Cardiac septum (tissue), 1 donor: ENCODE results near the gene SERTAD3. TPM values are rescaled to one million over a fixed set of nuclear protein-coding genes. Genes with fewer than 3 reads are reported as not detected.
"Not testable (repeated sequence)": the region's sequence is repeated elsewhere in the genome, so short reads cannot be mapped to it uniquely, and the experiment has no call there.

ENCODE experiments used
- DNase-seq: peaks from one replicate; pipeline ENCODE4 v3.0.0-alpha.2; 2020; ENCODE audit warnings: low spot score
- intact Hi-C: fragments of 100-400 bp; cut with DNase I; formaldehyde crosslinking; loops from one replicate; pipeline ENCODE4 v1.14.0; 2022
- total RNA-seq: library from RNA; stranded (reverse); fragmentation: NEBNext Ultra II Directional; extraction: Animal tissue kit (Norgen Biotek cat#: 25700); gene quantifications from one replicate; pipeline ENCODE4 v1.2.1, GENCODE V29; 2021
- donor health status: DM: no; HTN: no; CAD: no.

Gene SERTAD3
- total RNA-seq, 1 donor from 2014 or later, result 33.9 TPM

DNA sequence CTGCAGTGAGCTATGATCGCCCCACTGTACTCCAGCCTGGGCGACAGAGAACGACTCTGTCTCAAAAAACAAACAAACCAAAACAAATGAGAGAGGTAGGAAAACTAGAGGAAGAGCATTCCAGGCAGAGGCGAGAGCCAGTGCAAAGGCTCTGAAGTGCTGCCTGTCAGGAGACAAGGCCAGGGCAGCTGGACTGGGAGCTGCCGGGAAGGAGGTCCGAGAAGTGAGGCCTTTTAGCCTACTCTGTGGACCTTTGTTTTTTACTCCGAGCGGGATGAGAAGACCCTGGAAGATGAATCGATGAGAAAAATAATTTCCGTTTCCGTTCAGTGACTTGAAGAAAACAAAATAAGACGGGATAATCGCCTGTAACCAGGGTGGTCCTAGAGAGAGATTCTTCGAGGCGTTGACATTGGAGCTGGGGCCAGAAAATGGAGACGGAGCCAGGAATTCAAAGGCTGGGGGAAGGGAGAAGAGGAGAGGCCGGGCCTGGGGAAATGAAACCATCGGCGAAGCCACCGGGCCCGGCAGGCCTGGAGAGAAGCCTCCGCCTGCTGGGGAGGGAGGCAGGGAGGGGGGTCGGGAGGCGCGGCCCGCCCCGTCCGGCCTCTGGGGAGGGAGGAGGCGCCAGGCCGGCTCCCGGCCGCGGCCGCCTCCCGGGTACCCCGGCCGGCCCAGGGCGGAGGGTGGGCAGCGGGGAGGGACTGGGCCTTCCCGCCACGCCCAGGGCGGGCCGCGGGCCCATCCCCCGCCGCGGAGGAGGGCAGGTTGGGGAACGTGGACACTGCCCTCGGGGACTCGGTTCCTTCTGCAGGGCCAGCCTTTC lies 10.5 kb downstream of the SERTAD3 start:
- peak; percentile 93 for DNase-seq
- intact Hi-C loops, result no loop called here

DNA sequence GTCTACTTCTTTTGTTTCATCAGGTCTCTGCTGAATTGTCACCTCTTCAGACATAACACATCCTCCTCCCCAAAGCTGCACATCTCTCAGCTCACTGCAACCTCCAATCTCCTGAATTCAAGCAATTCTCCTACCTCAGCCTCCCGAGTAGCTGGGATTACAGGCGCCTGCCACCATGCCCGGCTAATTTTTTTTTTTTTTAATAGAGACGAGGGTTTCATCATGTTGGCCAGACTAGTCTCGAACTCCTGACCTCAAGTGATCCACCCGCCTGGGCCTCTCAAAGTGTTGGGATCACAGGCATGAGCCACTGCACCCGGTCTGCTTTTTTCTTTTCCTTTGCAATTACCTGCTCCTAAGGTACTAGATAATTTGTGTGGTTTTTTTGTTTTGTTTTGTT lies 11.4 kb downstream of the SERTAD3 start:
- DNase-seq, result not testable (repeated sequence)

DNA sequence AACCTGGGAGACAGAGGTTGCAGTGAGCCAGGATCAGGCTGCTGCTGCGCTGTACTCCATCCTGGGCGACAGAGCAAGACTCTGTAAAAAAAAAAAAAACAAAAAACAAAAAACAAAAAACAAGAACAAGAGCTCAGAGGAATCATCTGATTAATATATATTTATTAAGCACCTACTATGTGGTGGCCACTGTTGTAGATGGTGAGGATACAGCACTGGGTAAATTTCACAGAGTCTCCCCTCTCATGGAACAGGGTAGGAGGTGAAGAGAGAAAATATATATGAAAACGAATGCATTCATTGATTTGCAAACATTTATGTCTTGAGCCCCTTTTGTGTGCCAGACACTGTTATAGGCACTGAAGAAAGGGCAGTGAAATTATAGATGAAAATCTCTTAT lies 12.4 kb downstream of the SERTAD3 start:
- no peak for DNase-seq
- intact Hi-C loops, result no loop called here

More for the DNA sequence above, 11.4 kb downstream of the SERTAD3 start:
- intact Hi-C loops, result not testable (repeated sequence)

DNA sequence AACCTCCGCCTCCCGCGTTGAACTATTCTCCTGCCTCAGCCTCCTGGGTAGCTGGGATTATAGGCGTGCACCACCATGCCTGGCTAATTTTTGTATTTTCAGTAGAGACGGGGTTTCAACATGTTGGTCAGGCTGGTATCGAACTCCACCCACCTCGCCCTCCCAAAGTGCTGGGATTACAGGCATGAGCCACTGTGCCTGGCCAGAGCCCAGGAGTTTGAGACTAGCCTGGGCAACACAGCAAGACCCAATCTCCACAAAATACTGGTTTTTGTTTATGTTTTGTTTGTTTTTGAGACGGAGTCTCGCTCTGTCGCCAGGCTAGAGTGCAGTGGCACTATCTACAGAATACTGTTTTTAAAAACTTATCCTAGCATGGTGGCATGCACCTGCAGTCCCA lies 13.9 kb downstream of the SERTAD3 start:
- DNase-seq, intact Hi-C loops: not testable (repeated sequence)

DNA sequence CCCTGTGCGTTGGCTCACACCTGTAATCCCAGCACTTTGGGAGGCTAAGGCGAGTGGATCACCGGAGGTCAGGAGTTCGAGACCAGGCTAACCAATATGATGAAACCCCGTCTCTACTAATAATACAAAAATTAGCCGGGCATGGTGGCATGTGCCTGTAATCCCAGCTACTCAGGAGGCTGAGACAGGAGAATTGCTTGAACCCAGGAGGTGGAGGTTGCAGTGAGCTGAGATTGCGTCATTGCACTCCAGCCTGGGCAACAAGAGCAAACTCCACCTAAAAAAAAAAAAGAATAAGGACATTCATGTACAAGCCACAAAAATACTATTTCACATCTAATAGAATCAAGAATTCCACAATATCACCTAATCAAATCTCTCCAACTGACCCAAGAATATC lies 15.9 kb downstream of the SERTAD3 start:
- DNase-seq, intact Hi-C loops: not testable (repeated sequence)

DNA sequence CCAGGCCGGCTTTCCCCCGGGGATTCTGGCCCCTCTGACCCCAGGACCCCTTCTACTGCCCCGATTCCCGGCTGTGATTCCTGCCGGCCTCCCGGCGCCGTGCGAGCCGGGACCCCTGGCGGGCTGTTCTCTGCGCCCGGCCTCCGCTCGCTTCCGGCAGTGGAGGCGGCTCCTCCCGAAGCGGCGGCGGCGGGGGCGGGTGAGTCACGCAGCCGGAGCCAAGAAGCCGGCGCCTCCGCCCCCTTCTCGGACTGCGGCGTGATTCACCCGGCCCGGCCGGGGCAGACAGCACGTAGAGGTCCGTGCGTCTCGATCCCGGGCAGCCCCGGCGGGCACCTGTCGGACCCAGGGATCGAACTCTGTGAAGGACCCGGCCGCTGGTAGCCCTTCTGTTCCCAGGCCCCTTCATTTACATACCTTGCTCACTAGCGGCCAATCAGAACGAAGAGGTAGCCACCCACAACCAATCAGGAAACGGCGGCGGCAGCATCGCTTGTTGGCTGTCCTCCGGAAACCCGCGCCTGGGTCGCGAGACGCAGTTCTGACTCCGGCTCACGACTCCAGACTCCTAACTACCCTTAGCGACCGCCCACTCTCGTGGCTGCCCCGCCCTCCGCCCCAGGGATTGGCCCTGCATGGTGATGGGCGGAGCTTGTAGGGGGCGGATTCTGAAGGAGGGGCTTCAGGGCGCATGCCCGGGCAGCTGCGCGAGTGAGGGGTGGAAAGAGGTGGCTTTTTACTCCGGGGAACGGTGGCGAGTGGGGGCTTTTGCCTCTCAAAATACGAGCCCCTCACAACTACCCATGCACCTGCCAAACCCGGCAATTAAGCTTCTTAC lies 18.5 kb downstream of the SERTAD3 start, which contains the start of gene SERTAD1:
Gene SERTAD1 (minus strand): TSS at position 543 of the 838 bp plus-strand sequence. CDS start 2,446 bp downstream, outside the sequence.
- DNase-seq, result peak; percentile 100
- intact Hi-C loops, result loop anchor here (1.0 kb wide), 1 partner anchor 18 kb away; no protein-coding TSS in a partner anchor

DNA sequence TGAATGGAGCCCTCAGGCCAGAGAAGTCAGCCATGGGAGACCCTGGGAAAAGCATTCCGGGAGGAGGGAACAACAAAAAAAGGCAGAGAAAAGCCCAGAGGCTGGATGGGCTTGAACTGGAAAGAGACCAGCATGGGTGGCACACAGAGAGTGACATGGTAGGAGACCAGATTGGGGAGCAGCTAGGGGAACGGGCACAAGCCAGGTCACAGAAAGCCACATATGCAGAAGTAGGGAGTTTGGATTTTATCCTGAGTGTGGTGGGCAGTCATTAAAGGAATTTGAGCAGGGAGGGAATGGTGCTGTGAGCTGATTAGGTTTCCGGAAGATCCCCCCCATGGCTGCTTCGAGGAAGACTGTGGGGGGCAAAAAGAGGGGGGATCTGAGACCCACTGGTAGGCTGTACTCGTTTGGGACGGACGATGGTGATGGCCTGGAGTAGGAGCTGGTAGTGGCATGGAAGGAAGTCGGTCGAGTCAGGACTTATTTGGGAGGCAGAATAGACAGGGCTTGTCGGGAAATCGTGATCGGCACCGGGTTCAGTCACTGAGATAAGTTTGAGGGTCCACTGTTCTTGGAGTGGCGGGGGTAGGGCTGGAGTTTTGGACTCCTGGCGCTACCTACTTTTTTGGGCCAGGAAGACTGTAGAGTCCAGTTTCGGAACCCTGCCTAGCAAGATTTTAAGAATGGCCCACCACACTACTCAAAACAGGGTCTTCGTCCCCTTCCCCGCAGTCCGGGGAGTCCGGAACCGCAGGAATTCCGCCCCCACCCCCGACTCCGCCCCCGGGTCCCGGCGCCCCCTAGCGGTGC lies 19.3 kb downstream of the SERTAD3 start:
- no peak for DNase-seq
- intact Hi-C loops, result loop anchor here (1.0 kb wide), 1 partner anchor 18 kb away; no protein-coding TSS in a partner anchor

DNA sequence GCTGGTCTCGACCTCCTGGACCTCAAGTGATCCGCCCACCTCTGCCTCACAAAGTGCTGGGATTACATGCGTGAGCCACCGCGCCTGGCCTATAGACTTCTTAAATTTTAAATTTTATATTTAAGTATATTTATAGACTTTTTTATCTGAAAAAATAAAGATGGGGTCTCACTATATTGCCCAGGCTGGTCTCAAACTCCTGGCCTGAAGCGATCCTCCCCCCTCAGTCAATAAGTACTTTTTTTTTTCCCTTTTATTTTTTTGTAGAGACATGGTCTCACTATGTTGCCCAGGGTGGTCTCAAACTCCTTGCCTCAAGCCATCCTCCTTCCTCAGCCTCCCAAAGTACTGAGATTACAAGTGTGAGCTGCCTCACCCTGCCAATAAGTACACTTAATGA lies 20.2 kb downstream of the SERTAD3 start:
- intact Hi-C loops, result no loop called here
- no peak for DNase-seq

DNA sequence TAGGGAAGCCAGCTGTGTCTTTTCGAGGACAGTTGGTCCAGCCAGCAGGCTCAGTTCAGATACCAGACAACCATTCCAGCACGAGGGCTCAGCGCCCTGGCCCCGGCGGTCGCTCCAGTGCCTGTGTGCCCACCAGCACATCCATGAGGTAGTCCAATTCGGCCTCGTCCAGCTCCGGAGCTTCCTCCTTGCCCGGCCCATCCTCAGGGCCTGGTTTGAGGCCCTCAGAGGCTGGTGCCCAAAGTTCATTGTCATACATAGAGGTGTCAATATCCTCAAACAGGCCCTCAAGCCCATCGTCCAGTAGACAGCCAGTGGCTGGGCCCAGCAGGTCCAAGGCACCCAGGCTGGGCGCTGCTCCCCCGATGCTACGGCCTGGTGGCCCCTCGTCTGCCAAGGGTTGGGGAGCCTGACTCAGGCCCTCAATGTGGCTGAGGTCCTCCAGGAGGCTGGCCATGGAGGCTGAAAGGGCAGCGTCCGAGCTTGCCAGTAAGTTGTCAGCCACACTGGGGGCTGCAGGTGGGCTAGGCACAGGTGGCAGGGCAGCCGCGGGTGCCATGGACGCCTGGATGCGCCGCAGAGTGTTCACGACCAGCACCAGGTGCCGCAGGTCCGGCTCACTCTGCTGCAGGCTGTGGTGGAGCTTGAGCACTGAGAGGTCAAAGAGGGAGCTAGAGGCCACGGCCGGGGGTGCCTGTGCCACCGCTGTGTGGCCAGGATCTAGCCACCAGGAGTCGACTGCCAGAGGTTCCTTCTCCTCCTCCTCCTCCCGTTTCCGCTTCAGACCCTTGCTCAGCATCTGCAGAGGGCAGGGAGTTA lies 21.2 kb downstream of the SERTAD3 start:
- intact Hi-C loops, result no loop called here
- no peak for DNase-seq

DNA sequence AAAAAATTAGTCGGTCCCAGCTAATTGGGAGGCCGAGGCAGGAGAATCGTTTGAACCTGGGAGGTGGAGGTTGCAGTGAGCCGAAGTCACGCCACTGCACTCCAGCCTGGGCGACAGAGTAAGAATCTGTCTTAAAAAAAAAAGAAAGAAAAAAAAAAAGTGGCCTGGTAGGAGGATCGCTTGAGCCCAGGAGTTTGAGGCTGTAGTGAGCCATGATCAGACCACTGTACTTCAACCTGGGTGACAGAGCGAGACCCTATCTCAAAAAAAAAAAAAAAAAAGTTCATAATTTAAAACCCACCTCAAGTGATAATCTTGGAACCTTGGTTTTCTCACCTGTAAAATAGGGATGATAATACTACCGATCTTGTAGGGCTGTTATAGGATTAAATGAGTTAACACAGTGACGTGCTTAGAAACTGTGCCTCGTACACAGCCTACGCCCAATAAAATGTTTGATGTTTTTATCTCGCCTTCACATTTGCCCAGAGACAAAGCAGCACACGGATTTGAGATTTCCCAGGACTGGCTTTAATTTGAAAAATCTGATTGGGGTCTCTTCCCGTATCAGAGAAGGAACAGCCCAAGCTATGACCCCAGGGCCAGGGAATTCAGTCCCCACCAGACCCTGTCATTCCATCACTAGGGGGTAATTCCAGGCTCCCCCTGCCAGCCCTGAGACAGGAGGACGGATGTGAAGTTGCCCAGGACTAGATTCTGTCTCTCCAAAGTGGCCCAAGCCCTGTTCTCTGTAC lies 22.0 kb downstream of the SERTAD3 start:
- intact Hi-C loops, result loop anchor here (1.0 to 2.0 kb wide), 2 partner anchors 21 to 43 kb away; partner anchors contain the start of gene BLVRB
- DNase-seq, result no peak

DNA sequence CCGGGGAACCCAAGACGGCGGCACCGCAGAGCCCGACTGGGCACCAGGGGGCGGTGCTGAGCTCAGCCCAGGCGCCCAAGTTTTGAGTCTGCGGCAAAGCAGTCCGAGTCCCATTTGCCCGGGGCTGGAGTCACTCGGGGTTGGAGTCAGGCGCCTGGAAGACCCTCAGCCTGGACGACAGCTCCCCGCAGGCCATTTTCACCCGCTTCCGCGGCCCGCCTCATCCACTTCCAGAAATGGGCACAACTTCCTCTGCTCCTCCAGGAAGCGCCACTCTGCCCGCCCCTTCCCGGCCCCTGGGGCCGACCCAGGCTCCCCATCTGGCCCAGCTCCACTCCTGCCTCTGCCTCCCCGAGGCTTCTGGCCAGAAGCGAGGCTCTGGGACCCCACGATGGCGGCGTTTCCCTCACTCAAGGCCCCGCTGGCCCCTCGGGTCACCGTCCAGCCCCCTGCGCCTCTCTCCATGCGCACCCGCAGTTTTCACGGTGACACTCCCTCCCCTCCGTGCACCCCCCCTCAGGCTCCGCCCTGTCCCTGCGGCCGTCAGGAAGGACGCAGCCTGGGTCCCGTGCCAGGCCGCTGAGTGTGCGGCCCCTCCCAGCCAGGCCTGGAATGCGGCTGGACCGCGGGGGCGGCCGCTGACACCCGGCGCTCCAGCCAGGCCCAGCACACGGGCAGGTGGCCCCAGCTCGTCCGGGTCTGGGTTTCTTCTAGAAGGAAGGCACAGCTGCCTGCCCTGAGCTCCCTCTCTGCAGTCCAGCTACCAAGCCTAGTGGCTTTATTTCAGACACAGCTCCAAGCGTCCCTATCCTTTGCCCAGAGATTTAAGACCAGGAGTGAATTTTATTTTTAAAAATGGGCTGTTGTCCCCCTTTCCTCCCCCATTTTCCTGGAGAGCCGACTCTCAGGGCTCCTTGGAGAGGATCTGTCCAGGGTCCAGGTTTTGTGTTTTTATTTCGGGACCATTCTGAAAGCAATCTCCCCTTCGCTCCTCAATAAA lies 23.1 kb downstream of the SERTAD3 start:
- peak; percentile 96 for DNase-seq
- intact Hi-C loops, result loop anchor here (1.0 to 2.0 kb wide), 2 partner anchors 22 to 44 kb away; partner anchors contain the start of gene BLVRB

DNA sequence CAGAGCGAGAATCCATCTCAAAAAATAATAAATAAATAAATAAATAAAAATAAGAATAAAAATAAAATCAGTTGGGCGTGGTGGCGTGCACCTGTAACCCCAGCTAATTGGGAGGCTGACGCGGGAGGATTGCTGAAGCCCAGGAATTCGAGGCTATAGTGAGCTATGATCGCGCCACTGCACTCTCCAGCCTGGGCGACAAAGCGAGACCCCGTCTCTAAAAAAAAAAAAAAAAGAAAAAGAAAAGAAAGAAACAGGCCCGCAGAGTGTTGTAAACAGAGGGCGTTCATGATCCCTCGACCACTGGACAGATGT lies 23.7 kb downstream of the SERTAD3 start:
- DNase-seq, result no peak
- intact Hi-C loops, result loop anchor here (2.0 kb wide), 1 partner anchor 44 kb away; the partner anchor contains the start of gene BLVRB

DNA sequence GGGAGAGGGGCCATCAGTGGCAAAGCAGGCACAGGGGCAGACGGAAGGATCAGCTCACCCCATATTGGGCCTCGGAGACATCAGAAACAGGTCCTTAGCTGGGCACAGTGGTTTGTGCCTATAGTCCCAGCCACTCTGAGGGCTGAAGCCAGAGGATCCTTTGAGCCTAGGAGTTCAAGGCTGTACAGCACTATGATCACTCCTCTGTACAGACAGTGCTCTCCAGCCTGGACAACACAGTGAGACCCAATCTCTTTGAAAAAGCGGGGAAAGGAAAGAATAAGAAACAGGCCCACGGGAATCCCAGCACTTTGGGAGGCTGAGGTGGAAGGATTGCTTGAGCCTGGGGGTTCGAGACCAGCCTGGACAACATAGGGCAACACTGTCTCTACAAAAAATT lies 24.4 kb downstream of the SERTAD3 start:
- intact Hi-C loops, result loop anchor here (2.0 kb wide), 1 partner anchor 45 kb away; the partner anchor contains the start of gene BLVRB
- no peak for DNase-seq

DNA sequence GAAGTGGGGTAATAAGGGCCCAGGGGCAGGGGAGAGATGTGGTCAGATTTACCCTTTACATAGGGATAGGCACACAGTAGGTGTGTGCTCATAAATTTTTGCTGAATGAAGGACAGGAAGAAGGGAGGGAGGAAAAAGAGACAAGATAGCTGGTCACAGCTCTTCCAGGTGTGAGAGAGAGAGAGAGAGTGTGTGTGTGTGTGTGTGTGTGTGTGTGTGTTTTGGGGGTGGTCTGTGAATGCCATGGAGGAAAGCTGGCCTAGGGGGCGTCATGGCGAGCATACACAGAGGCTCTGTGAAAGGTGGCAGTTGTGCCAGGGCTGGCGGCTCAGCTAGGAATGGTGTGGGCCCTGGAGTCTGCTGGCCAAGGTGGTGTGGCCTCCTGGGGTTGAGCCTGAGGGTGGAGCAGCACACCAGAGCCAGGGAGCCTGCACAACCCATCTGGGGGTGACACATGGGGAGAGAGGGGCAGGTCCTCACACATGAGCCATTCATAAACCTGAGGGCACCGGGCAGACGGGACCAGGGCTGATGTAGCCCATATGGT lies 25.0 kb downstream of the SERTAD3 start:
- intact Hi-C loops, result no loop called here
- DNase-seq, result no peak

DNA sequence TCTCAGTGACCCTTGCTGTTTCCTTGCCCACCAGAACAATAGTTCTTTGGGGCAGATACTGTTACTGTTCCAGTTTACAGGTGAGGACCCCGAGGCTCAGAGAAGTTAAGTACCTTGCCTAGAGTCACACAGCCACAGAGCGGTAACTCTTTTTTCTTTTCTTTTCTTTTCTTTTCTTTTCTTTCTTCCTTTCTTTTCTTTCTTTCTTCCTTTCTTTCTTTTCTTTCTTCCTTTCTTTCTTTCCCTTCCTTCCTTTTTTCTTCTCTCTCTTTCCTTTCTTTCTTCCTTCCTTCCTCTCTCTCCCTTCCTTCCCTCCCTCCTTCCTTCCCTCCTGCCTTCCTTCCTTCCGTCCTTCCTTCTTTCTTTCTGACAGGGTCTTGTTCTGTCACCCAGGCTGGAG lies 26.1 kb downstream of the SERTAD3 start:
- no peak for DNase-seq
- intact Hi-C loops, result no loop called here

DNA sequence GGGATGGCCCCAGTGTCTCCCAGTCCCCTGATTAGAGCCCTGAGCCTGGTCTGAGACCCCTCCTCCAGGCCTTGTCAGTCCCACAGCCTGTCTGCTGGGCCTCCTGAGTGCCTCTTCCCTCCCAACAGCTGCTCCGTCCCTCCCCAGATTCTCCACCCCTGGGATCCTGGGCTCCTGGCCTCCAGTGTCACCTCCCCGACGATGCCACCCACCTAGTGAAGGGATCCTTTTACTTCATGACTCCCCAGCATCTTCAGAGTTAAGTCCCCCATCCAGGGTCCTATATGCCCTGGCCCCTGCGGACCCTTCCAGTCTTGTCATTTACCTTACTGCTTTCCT lies 26.5 kb downstream of the SERTAD3 start:
- no peak for DNase-seq
- intact Hi-C loops, result no loop called here
